Measurements from ENCODE around the gene DCTD.
A peak's percentile ranks its signal among the peaks of the same experiment; 100 is the strongest.

The DCTD gene

GRCh38 chr4:182917182-182918043 is at the start of gene DCTD:
DCTD (minus strand) TSS chr4:182917386; CDS start chr4:182915568, 1,818 bp downstream.
- no peak for DNase-seq

- DNase-seq: no peak
Observed at GRCh38 chr4:182960746-182961145, 43.6 kb upstream of the DCTD start.

GRCh38 chr4:182960228-182960627 is 43.0 kb upstream of the DCTD start:
- no peak for DNase-seq

GRCh38 chr4:182955411-182955810 is 38.2 kb upstream of the DCTD start:
- DNase-seq: no peak

GRCh38 chr4:182944484-182945213 is 27.5 kb upstream of the DCTD start:
- DNase-seq: no peak

- no peak for DNase-seq
Observed at GRCh38 chr4:182939680-182940079, 22.5 kb upstream of the DCTD start.

- DNase-seq: peak; percentile 22
Observed at GRCh38 chr4:182938205-182938645, 21.0 kb upstream of the DCTD start.

- DNase-seq: no peak
Observed at GRCh38 chr4:182937268-182938204, 20.4 kb upstream of the DCTD start.

GRCh38 chr4:182932651-182933050 is 15.5 kb upstream of the DCTD start:
- DNase-seq: no peak

- no peak for DNase-seq
Observed at GRCh38 chr4:182931691-182932345, 14.6 kb upstream of the DCTD start.

GRCh38 chr4:182930889-182931288 is 13.7 kb upstream of the DCTD start:
- DNase-seq: no peak

GRCh38 chr4:182929296-182929695 is 12.1 kb upstream of the DCTD start:
- no peak for DNase-seq

GRCh38 chr4:182928061-182928460 is 10.9 kb upstream of the DCTD start:
- DNase-seq: no peak

GRCh38 chr4:182927505-182927904 is 10.3 kb upstream of the DCTD start:
- DNase-seq: no peak

- DNase-seq: no peak
Observed at GRCh38 chr4:182925855-182926254, 8.7 kb upstream of the DCTD start.

- DNase-seq: peak; percentile 72
Observed at GRCh38 chr4:182925298-182925757, 8.1 kb upstream of the DCTD start.

- no peak for DNase-seq
Observed at GRCh38 chr4:182924497-182924896, 7.3 kb upstream of the DCTD start.

- DNase-seq: no peak
Observed at GRCh38 chr4:182923796-182924340, 6.7 kb upstream of the DCTD start.

- no peak for DNase-seq
Observed at GRCh38 chr4:182923366-182923765, 6.2 kb upstream of the DCTD start.

GRCh38 chr4:182922501-182923284 is 5.5 kb upstream of the DCTD start:
- no peak for DNase-seq

- DNase-seq: no peak
Observed at GRCh38 chr4:182921608-182922007, 4.4 kb upstream of the DCTD start.

Data from NCI-H1694 (cell line).